Activated CD8-positive, alpha-beta memory T cell treated with anti-CD3 and anti-CD28 coated beads, Interleukin-2, amount 50 U/mL, for 24 hours (primary cell): ENCODE measurements around the gene ANKHD1.
A peak's percentile ranks its signal among the peaks of the same experiment; 100 is the strongest.
"Not testable (repeated sequence)": the region's sequence is repeated elsewhere in the genome, so short reads cannot be mapped to it uniquely, and the experiment has no call there.

Experiments
- DNase-seq: peaks from one replicate; pipeline ENCODE4 v3.0.0-alpha.2; 2020; ENCODE audit errors: extremely low read depth

The ANKHD1 gene

GRCh38 chr5:140372971-140373487 is 28.6 kb upstream of the ANKHD1 start:
- no peak for DNase-seq

GRCh38 chr5:140381351-140381750 is 20.3 kb upstream of the ANKHD1 start:
- DNase-seq, result no peak

- DNase-seq, result no peak
Measured at GRCh38 chr5:140381972-140382371, 19.7 kb upstream of the ANKHD1 start.

- no peak for DNase-seq
Measured at GRCh38 chr5:140382866-140383265, 18.8 kb upstream of the ANKHD1 start.

- DNase-seq, result no peak
Measured at GRCh38 chr5:140383300-140383699, 18.3 kb upstream of the ANKHD1 start.

GRCh38 chr5:140388052-140388451 is 13.6 kb upstream of the ANKHD1 start:
- DNase-seq, result no peak

- DNase-seq, result no peak
Measured at GRCh38 chr5:140391312-140391711, 10.3 kb upstream of the ANKHD1 start.

GRCh38 chr5:140391732-140392131 is 9.9 kb upstream of the ANKHD1 start:
- no peak for DNase-seq

GRCh38 chr5:140393738-140394137 is 7.9 kb upstream of the ANKHD1 start:
- no peak for DNase-seq

- no peak for DNase-seq
Measured at GRCh38 chr5:140398379-140398811, 3.2 kb upstream of the ANKHD1 start.

- no peak for DNase-seq
Measured at GRCh38 chr5:140399979-140400729, 1.5 kb upstream of the ANKHD1 start.

- DNase-seq, result peak; percentile 63
Measured at GRCh38 chr5:140400730-140401361, 787 bp upstream of the ANKHD1 start.

GRCh38 chr5:140402258-140403074 is 833 bp downstream of the ANKHD1 start:
- DNase-seq, result no peak

- DNase-seq, result no peak
Measured at GRCh38 chr5:140403613-140404012, 2.0 kb downstream of the ANKHD1 start.

GRCh38 chr5:140408750-140409241 is 7.2 kb downstream of the ANKHD1 start:
- no peak for DNase-seq

- DNase-seq, result no peak
Measured at GRCh38 chr5:140413230-140413629, 11.6 kb downstream of the ANKHD1 start.

GRCh38 chr5:140417235-140417634 is 15.6 kb downstream of the ANKHD1 start:
- no peak for DNase-seq

GRCh38 chr5:140418862-140419520 is 17.4 kb downstream of the ANKHD1 start:
- DNase-seq, result no peak

GRCh38 chr5:140420226-140420570 is 18.6 kb downstream of the ANKHD1 start:
- no peak for DNase-seq

- DNase-seq, result no peak
Measured at GRCh38 chr5:140420665-140421361, 19.2 kb downstream of the ANKHD1 start.

GRCh38 chr5:140421375-140421774 is 19.7 kb downstream of the ANKHD1 start:
- not testable (repeated sequence) for DNase-seq
